Left hindlimb (tissue), 1 donor: ENCODE results near the gene PTPN7.
"Not testable (repeated sequence)": the region's sequence is repeated elsewhere in the genome, so short reads cannot be mapped to it uniquely, and the experiment has no call there.

Source experiments
- DNase-seq: peaks from one replicate; pipeline ENCODE4 v3.0.0-alpha.2; 2018

Gene PTPN7

DNA sequence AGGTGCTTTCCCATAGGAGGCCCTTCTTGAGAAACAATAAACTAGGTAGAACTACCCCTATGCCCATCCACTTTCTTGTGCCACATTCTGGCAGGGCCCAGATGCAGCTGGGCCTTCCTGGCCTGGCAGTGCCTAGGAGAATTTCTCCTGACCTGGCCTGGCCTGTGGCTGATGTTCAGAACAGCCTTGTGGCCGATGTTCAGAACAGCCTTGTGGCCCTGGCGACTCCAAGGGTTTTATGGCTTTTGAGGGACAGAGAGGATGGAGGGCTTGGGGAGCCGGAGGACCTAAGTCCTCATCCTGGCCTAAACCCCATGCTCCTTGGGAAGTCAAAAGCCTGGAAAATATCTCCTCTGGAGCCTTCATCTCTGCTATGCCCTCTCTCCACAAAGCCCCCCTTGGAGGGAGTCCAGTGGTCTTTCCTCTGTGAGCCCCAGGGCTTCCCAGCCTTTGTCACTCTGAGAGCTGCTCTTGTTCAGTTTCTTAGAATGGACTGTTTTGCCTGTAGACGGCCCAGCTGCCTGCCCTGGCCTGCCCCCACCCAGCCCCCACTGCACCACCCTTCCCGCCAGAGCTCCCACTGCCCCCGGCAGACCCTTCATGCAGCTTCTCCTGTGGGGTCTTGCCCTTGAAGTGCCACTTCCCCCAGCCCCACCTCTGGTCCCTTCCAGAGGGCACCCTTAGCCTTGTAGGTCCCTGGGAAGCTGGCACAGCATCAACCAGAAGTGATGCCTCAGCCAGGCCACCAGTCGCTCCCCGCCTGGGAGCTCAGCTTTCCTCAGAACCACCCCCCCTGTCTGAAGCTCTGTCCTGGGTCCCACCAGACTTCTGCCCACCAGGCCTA lies 30.7 kb downstream of the PTPN7 start:
- DNase-seq = no peak

GRCh38 chr1:202127836-202128622 lies 32.4 kb downstream of the PTPN7 start:
- no peak for DNase-seq

DNA sequence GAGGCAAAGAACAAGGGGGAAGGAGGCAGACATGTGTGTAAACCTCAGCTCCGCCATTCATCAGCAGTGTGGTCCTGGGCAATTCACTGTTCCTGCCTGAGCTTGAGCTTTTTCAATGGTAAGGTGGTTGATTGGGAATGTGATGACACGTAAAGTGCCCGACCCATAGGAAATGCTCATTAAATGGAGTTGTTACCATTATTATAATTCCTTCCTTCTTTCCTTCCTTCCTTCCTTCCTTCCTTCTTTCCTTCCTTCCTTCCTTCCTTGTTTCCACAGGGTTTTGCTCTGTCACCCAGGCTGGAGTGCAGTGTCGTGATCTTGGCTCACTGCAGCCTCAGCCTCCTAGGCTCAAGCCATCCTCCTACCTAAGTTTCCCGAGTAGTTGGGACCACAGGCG lies 33.3 kb downstream of the PTPN7 start:
- no peak for DNase-seq

GRCh38 chr1:202126426-202126825 lies 34.0 kb downstream of the PTPN7 start:
- no peak for DNase-seq

DNA sequence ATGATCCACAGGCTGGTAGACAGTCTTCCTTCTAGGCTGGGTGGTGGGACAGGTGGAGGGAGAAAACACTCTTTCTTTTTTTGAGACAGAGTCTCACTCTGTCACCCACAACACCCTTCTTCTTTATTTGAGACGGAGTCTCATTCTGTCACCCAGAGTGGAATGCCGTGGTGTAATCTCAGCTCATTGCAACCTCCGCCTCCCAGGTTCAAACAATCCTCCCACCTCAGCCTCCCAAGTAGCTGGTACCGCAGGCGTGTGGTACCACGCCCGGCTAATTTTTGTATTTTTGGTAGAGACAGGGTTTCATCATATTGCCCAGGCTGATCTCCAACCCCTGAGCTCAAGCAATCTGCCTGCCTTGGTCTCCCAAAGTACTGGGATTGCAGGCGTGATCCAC lies 34.8 kb downstream of the PTPN7 start:
- DNase-seq = no peak

GRCh38 chr1:202124142-202124541 lies 36.3 kb downstream of the PTPN7 start:
- DNase-seq = no peak

DNA sequence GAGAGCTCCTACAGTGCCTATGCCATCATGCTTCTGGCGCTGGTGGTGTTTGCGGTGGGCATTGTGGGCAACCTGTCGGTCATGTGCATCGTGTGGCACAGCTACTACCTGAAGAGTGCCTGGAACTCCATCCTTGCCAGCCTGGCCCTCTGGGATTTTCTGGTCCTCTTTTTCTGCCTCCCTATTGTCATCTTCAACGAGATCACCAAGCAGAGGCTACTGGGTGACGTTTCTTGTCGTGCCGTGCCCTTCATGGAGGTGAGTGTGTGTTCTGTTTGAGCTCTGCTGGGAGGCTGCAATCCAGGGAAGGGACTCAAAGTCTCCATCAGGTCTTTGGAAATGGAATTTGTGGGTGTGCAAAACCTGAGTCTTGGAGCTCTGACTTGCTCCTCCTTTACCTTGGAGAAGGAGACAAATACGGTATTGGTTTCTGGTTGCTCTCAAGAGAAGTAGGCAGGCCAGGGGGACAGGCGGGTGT lies 37.0 kb downstream of the PTPN7 start:
- DNase-seq = no peak

DNA sequence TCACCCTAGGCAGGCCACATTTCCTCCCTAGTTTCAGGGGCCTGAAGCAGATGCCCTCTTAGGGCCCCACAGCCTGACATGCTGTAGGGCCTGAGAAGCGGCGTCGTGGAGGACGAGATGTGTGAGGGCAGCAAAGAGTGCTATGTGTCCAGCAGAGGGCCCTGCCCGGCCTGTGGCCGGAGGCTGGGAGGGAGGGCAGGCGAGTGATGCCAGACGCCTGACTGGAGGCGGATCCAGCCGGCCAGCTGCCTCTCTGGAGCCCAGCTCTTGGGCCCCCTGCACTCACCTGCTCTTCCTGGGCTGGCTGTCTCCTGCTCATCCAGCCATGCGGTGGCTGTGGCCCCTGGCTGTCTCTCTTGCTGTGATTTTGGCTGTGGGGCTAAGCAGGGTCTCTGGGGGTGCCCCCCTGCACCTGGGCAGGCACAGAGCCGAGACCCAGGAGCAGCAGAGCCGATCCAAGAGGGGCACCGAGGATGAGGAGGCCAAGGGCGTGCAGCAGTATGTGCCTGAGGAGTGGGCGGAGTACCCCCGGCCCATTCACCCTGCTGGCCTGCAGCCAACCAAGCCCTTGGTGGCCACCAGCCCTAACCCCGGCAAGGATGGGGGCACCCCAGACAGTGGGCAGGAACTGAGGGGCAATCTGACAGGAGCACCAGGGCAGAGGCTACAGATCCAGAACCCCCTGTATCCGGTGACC lies 37.6 kb downstream of the PTPN7 start, which contains the start of gene GPR37L1:
GPR37L1 (plus strand) TSS at position 279 of the 697 bp plus-strand sequence; CDS start at position 326, 47 bp downstream.
- no peak for DNase-seq

DNA sequence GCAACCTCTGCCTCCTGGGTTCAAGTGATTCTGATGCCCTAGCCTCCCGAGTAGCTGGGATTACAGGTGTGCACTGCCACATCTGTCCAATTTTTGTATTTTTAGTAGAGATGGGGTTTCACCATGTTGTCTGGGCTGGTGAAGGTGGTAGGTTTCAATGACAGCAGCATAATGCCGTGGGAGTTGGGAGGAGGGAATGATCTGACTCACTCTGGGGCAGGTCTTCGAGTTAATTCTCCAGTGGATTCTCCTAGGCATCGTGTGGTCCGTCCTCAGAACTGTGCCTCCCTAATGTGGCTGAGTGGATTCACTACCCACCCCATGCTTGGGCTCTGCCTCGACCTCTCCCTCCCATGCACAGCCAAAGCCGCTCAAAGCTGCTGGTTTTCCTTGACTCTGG lies 39.4 kb downstream of the PTPN7 start:
- no peak for DNase-seq

GRCh38 chr1:202117898-202118371 lies 42.5 kb downstream of the PTPN7 start:
- DNase-seq = no peak

GRCh38 chr1:202116287-202116686 lies 44.1 kb downstream of the PTPN7 start:
- no peak for DNase-seq

GRCh38 chr1:202113690-202114300 lies 46.6 kb downstream of the PTPN7 start:
- DNase-seq = no peak

GRCh38 chr1:202112859-202113689 lies 47.3 kb downstream of the PTPN7 start:
- DNase-seq = no peak

GRCh38 chr1:202111589-202111988 lies 48.8 kb downstream of the PTPN7 start:
- DNase-seq = not testable (repeated sequence)

GRCh38 chr1:202110977-202111376 lies 49.4 kb downstream of the PTPN7 start:
- no peak for DNase-seq

DNA sequence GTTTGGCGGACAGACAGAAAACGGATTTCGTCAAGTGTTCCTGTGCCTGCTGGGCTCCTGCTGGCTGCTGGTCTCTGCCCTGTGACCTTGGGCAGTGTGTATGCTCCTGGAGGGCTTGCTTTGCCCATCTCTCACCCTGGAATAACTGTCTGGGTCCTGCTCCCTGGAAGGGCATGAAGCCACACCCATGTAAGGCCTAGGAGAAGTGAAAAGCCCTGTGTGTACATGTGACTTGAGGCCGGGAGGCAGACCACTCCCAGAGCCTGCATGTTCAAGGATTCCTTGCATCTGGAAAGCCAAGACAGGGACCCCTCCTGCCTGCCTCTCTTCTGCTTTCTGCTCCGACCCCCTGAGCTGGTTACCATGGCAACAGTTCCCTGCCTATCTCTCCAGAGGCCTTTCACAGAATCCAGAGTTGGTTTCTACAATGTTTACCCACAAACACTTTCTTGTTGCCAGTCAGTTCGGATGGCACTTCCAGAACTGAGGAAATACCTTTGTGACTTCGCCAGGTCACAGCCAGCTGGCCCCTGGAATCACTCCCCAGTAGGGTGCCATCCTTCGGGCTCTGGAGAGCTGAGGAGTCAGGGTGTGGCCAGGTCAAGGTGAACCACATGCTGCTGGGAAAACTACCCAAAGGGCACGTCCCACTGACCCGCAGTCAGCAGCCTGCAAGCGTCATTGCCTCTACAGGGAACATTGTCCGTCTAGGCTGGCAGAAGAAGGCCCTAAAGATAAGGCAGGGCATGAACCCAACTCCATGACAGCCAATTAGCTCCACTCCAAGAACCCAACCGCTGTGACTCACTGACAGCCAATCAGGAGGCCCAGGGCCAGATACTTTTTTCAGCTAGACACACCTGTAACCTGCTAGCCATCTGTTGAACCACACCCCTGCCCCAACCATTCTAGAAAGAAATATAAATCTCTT lies 52.3 kb downstream of the PTPN7 start:
- no peak for DNase-seq

DNA sequence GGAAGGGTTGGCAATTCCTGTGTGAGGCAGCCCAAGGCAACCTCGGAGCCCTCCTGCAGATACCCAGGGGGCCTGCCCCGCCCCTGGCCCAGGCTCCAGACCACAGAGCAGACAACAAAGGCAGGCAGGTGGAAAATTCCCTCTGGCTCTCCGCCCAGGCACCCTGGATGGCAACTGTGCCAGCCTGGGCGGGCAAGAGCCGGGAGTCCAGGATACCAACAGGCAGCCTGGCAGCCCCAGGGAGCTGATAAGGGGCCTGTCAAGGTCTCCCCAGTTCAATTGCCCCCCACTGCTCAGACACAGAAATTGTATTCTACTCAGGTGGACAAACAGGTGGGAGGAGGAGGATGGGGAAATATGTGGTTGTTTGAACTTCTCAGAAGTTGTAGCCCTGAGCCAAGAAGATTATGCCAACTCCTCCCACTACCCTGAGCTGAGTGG lies 53.1 kb downstream of the PTPN7 start:
- no peak for DNase-seq

GRCh38 chr1:202106340-202107254 lies 53.8 kb downstream of the PTPN7 start:
- no peak for DNase-seq
